Prostate gland (tissue), 2 donors: Measurements from ENCODE around the gene GMDS. TPM values are rescaled to one million over a fixed set of nuclear protein-coding genes. Genes with fewer than 3 reads are reported as not detected.

Source experiments
- DNase-seq: peaks from one replicate; pipeline ENCODE4 v3.0.0-alpha.2; 2019; ENCODE audit warnings: low spot score
- H3K27ac ChIP-seq, 2 donors: fragments of 200-600 bp; sonication (generic); 2 replicates each; pipeline ENCODE4 v1.5.1; 2017 to 2019
- H3K27me3 ChIP-seq: fragments of 200-600 bp; sonication (generic); replicated peaks from 2 replicates; pipeline ENCODE4 v1.5.1; 2019; ENCODE audit not compliant: insufficient read depth
- H3K36me3 ChIP-seq, 2 donors: fragments of 200-600 bp; sonication (generic); 1 replicate in 1 of 2; 2 replicates in 1 of 2; pipeline versions ENCODE4 v1.5.1 to v1.8.1; 2017 to 2019
- H3K4me1 ChIP-seq: fragments of 200-600 bp; sonication (generic); replicated peaks from 2 replicates; pipeline ENCODE4 v1.5.1; 2019
- H3K4me3 ChIP-seq, 2 donors: fragments of 200-600 bp; sonication (generic); 2 replicates each; pipeline ENCODE4 v1.5.1; 2017 to 2019
- H3K9me3 ChIP-seq: fragments of 200-600 bp; sonication (generic); 2 replicates; pipeline ENCODE4 v1.5.1; 2017
- POLR2A ChIP-seq: fragments of 450-650 bp; IDR thresholded peaks from one replicate; pipeline ENCODE4 v1.6.1; 2016; ENCODE audit warnings: antibody characterized with exemption, mild to moderate bottlenecking
- POLR2AphosphoS5 ChIP-seq: sonication (generic); formaldehyde crosslinking; IDR thresholded peaks from one replicate; pipeline ENCODE4 v1.6.1; 2017; ENCODE audit warnings: antibody characterized with exemption
- WGBS: methylation state at CpG from one replicate; pipeline ENCODE4 v1.1.5; 2018; 5-methylcytosine and 5-hydroxymethylcytosine counted together
- intact Hi-C: fragments of 100-400 bp; cut with DNase I; formaldehyde crosslinking; loops from one replicate; pipeline ENCODE4 v1.14.2; 2022
- total RNA-seq, 2 donors: library from RNA; depleted of rRNA; stranded (reverse); fragments of >200 nt; gene quantifications; one replicate each; pipeline ENCODE4 v1.1.0, GENCODE V29; 2016
- TF ChIP-seq, protein P1 (sequence below), 4 experiments: fragments of 200-600 bp in 2 of 4; fragments of 450-650 bp in 2 of 4; sonication (generic) in 2 of 4; IDR thresholded peaks; 1 replicate in 3 of 4; 2 replicates in 1 of 4; pipeline ENCODE4 v1.5.1; 2016 to 2019; ENCODE audit warnings: antibody characterized with exemption in 4 of 4, mild to moderate bottlenecking in 2 of 4, moderate library complexity in 2 of 4

The GMDS gene
- total RNA-seq, 2 donors from 2014 or later: 24.9 to 29.9 TPM

DNA sequence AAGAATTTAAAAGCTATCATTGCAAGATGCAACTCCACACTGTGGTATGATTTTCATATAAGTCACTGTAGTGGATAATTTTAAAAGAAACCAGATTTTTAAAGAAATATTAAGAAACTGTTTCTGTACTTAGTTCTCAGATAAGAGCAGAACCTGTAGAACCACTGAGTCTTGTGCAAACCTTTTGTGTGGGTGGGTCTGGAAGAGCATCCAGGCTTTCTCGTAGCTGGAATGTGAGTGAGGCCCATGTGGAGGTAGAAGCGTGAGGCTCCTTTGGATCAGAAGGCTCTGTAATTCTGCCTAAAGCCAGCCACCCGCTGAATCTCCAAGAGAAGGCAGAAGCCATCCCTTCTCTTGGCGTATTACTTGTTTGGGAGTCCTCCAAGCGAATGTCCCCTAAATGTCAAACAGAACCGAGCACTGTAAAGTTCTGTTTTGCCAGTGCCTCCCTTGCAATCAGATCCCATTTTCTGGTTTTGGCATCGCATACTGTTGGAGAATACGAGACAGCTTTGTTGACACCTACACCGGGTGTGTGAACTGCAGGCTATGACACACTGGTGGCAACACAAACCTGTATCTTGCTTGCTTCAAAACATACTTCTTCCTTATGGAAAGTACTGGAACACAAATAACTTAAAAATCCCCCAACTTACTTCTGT is 447.0 kb downstream of the GMDS start:
- Histone ChIP-seq H3K4me1 (peaks cover 2% of the 10 kb centered on the region), H3K36me3 (no peaks in the 10 kb centered on the region), H3K4me3 (no peak overlapping the region), H3K27me3 (no peaks in the 10 kb centered on the region), H3K27ac (no peak overlapping the region), H3K9me3 (no peaks in the 10 kb centered on the region)
- intact Hi-C loops: no loop called here
- no peak for DNase-seq
- TF ChIP-seq POLR2AphosphoS5 (no peak), POLR2A (no peak)
- TF ChIP-seq, protein P1, sequence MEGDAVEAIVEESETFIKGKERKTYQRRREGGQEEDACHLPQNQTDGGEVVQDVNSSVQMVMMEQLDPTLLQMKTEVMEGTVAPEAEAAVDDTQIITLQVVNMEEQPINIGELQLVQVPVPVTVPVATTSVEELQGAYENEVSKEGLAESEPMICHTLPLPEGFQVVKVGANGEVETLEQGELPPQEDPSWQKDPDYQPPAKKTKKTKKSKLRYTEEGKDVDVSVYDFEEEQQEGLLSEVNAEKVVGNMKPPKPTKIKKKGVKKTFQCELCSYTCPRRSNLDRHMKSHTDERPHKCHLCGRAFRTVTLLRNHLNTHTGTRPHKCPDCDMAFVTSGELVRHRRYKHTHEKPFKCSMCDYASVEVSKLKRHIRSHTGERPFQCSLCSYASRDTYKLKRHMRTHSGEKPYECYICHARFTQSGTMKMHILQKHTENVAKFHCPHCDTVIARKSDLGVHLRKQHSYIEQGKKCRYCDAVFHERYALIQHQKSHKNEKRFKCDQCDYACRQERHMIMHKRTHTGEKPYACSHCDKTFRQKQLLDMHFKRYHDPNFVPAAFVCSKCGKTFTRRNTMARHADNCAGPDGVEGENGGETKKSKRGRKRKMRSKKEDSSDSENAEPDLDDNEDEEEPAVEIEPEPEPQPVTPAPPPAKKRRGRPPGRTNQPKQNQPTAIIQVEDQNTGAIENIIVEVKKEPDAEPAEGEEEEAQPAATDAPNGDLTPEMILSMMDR (IDR thresholded peaks at IDR 0.05): no peak
- 34% methylated on average over 9 of the region's 9 CpGs for WGBS

- Histone ChIP-seq H3K4me3 (no peak overlapping the region), H3K4me1 (peaks cover 2% of the 10 kb centered on the region), H3K27me3 (no peaks in the 10 kb centered on the region), H3K36me3 (no peaks in the 10 kb centered on the region), H3K9me3 (no peaks in the 10 kb centered on the region), H3K27ac (no peak overlapping the region)
- 70% methylated on average over 1 of the region's 1 CpG for WGBS
- DNase-seq: no peak
- TF ChIP-seq POLR2AphosphoS5 (no peak), POLR2A (no peak)
- TF ChIP-seq, protein P1 (IDR thresholded peaks at IDR 0.05): no peak
- intact Hi-C loops: no loop called here
Measured at GRCh38 chr6:1797801-1798200, 447.6 kb downstream of the GMDS start.

GRCh38 chr6:1796706-1797529 is 448.5 kb downstream of the GMDS start:
- no peaks in the 10 kb centered on the region for H3K36me3 ChIP-seq
- intact Hi-C loops: no loop called here
- TF ChIP-seq, protein P1 (IDR thresholded peaks at IDR 0.05): no peak
- TF ChIP-seq POLR2A (no peak), POLR2AphosphoS5 (no peak)
- peaks cover 2% of the 10 kb centered on the region for H3K4me1 ChIP-seq
- no peaks in the 10 kb centered on the region for H3K9me3 ChIP-seq
- H3K4me3 ChIP-seq: no peak overlapping the region
- no peaks in the 10 kb centered on the region for H3K27me3 ChIP-seq
- WGBS: 98% methylated on average over 8 of the region's 8 CpGs
- no peak for DNase-seq
- no peak overlapping the region for H3K27ac ChIP-seq

DNA sequence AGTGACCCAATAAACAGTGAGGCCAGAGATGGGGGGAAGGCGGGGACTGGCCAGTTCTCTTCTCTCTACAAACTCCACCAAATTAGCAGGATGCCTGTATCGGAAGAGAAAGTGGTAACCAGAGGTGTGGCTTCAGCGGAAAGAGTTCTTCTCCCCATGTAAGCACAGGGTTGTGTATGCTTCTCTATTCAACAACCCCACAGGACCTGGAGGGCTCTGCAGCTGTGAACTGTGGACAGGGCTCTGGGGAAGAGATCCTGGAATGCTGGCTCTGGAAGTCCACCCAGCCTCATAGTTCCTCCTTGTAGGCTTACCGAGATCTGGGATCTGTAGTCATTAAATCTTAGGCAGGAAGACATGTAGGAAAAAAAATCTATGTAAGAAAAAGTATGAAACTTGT is 449.5 kb downstream of the GMDS start:
- peaks cover 2% of the 10 kb centered on the region for H3K4me1 ChIP-seq
- H3K27me3 ChIP-seq: no peaks in the 10 kb centered on the region
- H3K27ac ChIP-seq: no peak overlapping the region
- 91% methylated on average over 4 of the region's 4 CpGs for WGBS
- no peak for DNase-seq
- intact Hi-C loops: no loop called here
- no peaks in the 10 kb centered on the region for H3K9me3 ChIP-seq
- TF ChIP-seq POLR2AphosphoS5: no peak
- TF ChIP-seq, protein P1 (IDR thresholded peaks at IDR 0.05): no peak
- TF ChIP-seq POLR2A: no peak
- no peaks in the 10 kb centered on the region for H3K36me3 ChIP-seq
- H3K4me3 ChIP-seq: no peak overlapping the region
